Lower lobe of right lung (tissue), 2 donors: ENCODE data around the gene SELP. TPM values are rescaled to one million over a fixed set of nuclear protein-coding genes. Genes with fewer than 3 reads are reported as not detected.

ENCODE experiments used
- ATAC-seq, 2 donors: fragments of 200-7000 bp; cut with Tn5 transposase; one replicate each; pipeline ENCODE4 v1.9.1; 2020 to 2022; ENCODE audit warnings: mild to moderate bottlenecking in 2 of 2, moderate library complexity in 2 of 2
- DNase-seq: peaks from one replicate; pipeline ENCODE4 v3.0.0-alpha.2; 2020
- H3K27ac ChIP-seq: fragments of 200-600 bp; one replicate; pipeline ENCODE4 v1.8.0; 2022
- H3K27me3 ChIP-seq: fragments of 200-600 bp; one replicate; pipeline ENCODE4 v1.8.0; 2022; ENCODE audit warnings: low read depth
- H3K36me3 ChIP-seq: fragments of 200-600 bp; one replicate; pipeline ENCODE4 v1.8.0; 2022; ENCODE audit warnings: mild to moderate bottlenecking
- H3K4me1 ChIP-seq: fragments of 200-600 bp; one replicate; pipeline ENCODE4 v1.8.0; 2022
- H3K4me3 ChIP-seq: fragments of 200-600 bp; one replicate; pipeline ENCODE4 v1.8.0; 2022; ENCODE audit warnings: mild to moderate bottlenecking
- H3K9me3 ChIP-seq: fragments of 200-600 bp; one replicate; pipeline ENCODE4 v1.8.0; 2022
- CTCF ChIP-seq: fragments of 200-600 bp; IDR thresholded peaks from one replicate; pipeline ENCODE4 v1.8.0; 2022; ENCODE audit warnings: antibody characterized with exemption, mild to moderate bottlenecking
- intact Hi-C: fragments of 100-400 bp; cut with DNase I; formaldehyde crosslinking; loops from one replicate; pipeline ENCODE4 v1.11.0; 2022
- total RNA-seq: library from RNA; stranded (reverse); fragmentation: NEBNext Ultra II Directional; extraction: Animal tissue kit (Norgen Biotek cat#: 25700); gene quantifications from one replicate; pipeline ENCODE4 v1.2.1, GENCODE V29; 2021
- donor health status: DM: no; HTN: yes; CAD: no; lungs with severe emphysema.

The SELP gene
- total RNA-seq, 1 donor from 2014 or later: 21.4 TPM

- TF ChIP-seq CTCF: no peak
Observed at GRCh38 chr1:169576241-169576934, 53.5 kb downstream of the SELP start.

GRCh38 chr1:169574336-169574735 lies 55.6 kb downstream of the SELP start:
- DNase-seq (no peak), ATAC-seq (no peak)
- intact Hi-C loops: no loop called here
- no peaks in the 10 kb centered on the region for H3K27me3 ChIP-seq
- H3K36me3 ChIP-seq: no peaks in the 10 kb centered on the region
- H3K9me3 ChIP-seq: no peaks in the 10 kb centered on the region
- no peak for TF ChIP-seq CTCF
- no peak overlapping the region for H3K27ac ChIP-seq
- no peaks in the 10 kb centered on the region for H3K4me1 ChIP-seq
- H3K4me3 ChIP-seq: no peak overlapping the region

More at GRCh38 chr1:169576241-169576934, 53.5 kb downstream of the SELP start:
- no peak for ATAC-seq
- no peaks in the 10 kb centered on the region for H3K27me3 ChIP-seq
- H3K36me3 ChIP-seq: no peaks in the 10 kb centered on the region
- intact Hi-C loops: no loop called here
- no peak for DNase-seq
- H3K4me1 ChIP-seq: no peaks in the 10 kb centered on the region
- no peak overlapping the region for H3K27ac ChIP-seq
- no peaks in the 10 kb centered on the region for H3K9me3 ChIP-seq
- H3K4me3 ChIP-seq: no peak overlapping the region

- H3K27me3 ChIP-seq: no peaks in the 10 kb centered on the region
- H3K36me3 ChIP-seq: no peaks in the 10 kb centered on the region
- H3K9me3 ChIP-seq: no peaks in the 10 kb centered on the region
- ATAC-seq: no peak
- no peak for DNase-seq
- no peak overlapping the region for H3K27ac ChIP-seq
- intact Hi-C loops: no loop called here
- no peak for TF ChIP-seq CTCF
- H3K4me1 ChIP-seq: no peaks in the 10 kb centered on the region
- no peak overlapping the region for H3K4me3 ChIP-seq
Observed at GRCh38 chr1:169572187-169572586, 57.7 kb downstream of the SELP start.

- H3K4me3 ChIP-seq: no peak overlapping the region
- no peaks in the 10 kb centered on the region for H3K9me3 ChIP-seq
- TF ChIP-seq CTCF: no peak
- intact Hi-C loops: no loop called here
- no peak overlapping the region for H3K27ac ChIP-seq
- H3K36me3 ChIP-seq: no peaks in the 10 kb centered on the region
- DNase-seq (no peak), ATAC-seq (no peak)
- H3K27me3 ChIP-seq: no peaks in the 10 kb centered on the region
- H3K4me1 ChIP-seq: no peaks in the 10 kb centered on the region
Observed at GRCh38 chr1:169571450-169571849, 58.5 kb downstream of the SELP start.

- no peak for ATAC-seq
Observed at GRCh38 chr1:169570172-169570574, 59.8 kb downstream of the SELP start.

More at GRCh38 chr1:169570172-169570574, 59.8 kb downstream of the SELP start:
- intact Hi-C loops: no loop called here
- no peak for TF ChIP-seq CTCF
- Histone ChIP-seq H3K27ac (no peak overlapping the region), H3K27me3 (no peaks in the 10 kb centered on the region), H3K4me1 (no peaks in the 10 kb centered on the region), H3K9me3 (no peaks in the 10 kb centered on the region), H3K36me3 (no peaks in the 10 kb centered on the region), H3K4me3 (no peak overlapping the region)
- DNase-seq: no peak
